Panc1 (cell line): ENCODE measurements around the gene PDE9A.

Source experiments
- POLR2AphosphoS5 ChIP-seq: IDR thresholded peaks from 2 replicates; pipeline ENCODE4 v1.6.1; 2012; ENCODE audit warnings: mild to moderate bottlenecking, low read depth, low read length, moderate library complexity
- TCF7L2 ChIP-seq: IDR thresholded peaks from 2 replicates; pipeline ENCODE4 v1.6.1; 2011; ENCODE audit warnings: mild to moderate bottlenecking, low read depth, low read length, inconsistent platforms
- TF ChIP-seq, protein P1 (sequence below): fragments of 450-650 bp; IDR thresholded peaks from 2 replicates; pipeline ENCODE4 v1.5.1; 2017; ENCODE audit warnings: mild to moderate bottlenecking
- TF ChIP-seq, protein P2 (sequence below), 2 experiments: IDR thresholded peaks; 2 replicates each; pipeline ENCODE4 v1.6.1; 2011 to 2012; ENCODE audit warnings: low read depth in 2 of 2, control low read depth in 1 of 2, low read length in 1 of 2, mild to moderate bottlenecking in 1 of 2, moderate library complexity in 1 of 2; ENCODE audit not compliant: insufficient read depth in 1 of 2

DNA sequence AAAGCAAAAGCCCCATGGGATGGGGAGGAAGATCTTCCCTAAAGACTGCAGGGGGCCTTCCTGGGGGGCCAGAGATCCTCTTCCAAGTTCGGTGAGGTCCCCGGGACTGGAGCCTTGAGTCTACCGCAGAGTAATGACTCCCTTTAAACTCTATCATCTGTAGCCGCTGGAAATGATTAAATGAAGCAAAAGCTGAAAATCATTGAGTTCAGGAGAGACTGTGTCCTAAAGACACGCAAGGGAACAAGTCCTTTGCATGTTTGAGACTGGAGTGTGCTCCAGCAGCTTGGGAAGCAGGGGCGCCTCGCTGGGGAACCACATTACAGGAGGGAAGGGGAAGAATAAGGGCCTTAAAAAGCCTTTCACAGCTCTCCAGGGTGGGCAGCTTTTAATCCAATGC, 155.8 kb downstream of the PDE9A start:
- no peak for TF ChIP-seq TCF7L2
- TF ChIP-seq, protein P1, sequence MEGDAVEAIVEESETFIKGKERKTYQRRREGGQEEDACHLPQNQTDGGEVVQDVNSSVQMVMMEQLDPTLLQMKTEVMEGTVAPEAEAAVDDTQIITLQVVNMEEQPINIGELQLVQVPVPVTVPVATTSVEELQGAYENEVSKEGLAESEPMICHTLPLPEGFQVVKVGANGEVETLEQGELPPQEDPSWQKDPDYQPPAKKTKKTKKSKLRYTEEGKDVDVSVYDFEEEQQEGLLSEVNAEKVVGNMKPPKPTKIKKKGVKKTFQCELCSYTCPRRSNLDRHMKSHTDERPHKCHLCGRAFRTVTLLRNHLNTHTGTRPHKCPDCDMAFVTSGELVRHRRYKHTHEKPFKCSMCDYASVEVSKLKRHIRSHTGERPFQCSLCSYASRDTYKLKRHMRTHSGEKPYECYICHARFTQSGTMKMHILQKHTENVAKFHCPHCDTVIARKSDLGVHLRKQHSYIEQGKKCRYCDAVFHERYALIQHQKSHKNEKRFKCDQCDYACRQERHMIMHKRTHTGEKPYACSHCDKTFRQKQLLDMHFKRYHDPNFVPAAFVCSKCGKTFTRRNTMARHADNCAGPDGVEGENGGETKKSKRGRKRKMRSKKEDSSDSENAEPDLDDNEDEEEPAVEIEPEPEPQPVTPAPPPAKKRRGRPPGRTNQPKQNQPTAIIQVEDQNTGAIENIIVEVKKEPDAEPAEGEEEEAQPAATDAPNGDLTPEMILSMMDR, result no peak
- no peak for TF ChIP-seq POLR2AphosphoS5
- TF ChIP-seq, protein P2, sequence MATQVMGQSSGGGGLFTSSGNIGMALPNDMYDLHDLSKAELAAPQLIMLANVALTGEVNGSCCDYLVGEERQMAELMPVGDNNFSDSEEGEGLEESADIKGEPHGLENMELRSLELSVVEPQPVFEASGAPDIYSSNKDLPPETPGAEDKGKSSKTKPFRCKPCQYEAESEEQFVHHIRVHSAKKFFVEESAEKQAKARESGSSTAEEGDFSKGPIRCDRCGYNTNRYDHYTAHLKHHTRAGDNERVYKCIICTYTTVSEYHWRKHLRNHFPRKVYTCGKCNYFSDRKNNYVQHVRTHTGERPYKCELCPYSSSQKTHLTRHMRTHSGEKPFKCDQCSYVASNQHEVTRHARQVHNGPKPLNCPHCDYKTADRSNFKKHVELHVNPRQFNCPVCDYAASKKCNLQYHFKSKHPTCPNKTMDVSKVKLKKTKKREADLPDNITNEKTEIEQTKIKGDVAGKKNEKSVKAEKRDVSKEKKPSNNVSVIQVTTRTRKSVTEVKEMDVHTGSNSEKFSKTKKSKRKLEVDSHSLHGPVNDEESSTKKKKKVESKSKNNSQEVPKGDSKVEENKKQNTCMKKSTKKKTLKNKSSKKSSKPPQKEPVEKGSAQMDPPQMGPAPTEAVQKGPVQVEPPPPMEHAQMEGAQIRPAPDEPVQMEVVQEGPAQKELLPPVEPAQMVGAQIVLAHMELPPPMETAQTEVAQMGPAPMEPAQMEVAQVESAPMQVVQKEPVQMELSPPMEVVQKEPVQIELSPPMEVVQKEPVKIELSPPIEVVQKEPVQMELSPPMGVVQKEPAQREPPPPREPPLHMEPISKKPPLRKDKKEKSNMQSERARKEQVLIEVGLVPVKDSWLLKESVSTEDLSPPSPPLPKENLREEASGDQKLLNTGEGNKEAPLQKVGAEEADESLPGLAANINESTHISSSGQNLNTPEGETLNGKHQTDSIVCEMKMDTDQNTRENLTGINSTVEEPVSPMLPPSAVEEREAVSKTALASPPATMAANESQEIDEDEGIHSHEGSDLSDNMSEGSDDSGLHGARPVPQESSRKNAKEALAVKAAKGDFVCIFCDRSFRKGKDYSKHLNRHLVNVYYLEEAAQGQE (IDR thresholded peaks at IDR 0.05; ENCODE audit: insufficient read depth in 1 of 2, low read depth in 2 of 2, low read length in 1 of 2), result no peak
